WERI-Rb-1 (cell line): ENCODE measurements around the gene COL6A2.

Source experiments
- DNase-seq: peaks from one replicate; pipeline ENCODE4 v3.0.0-alpha.2; 2020
- H3K27ac ChIP-seq: fragments of 250-450 bp; sonication (Bioruptor Pico); 2 replicates; pipeline ENCODE4 v1.5.1; 2020; ENCODE audit warnings: mild to moderate bottlenecking, moderate library complexity
- H3K27me3 ChIP-seq: fragments of 250-450 bp; sonication (Bioruptor Pico); 2 replicates; pipeline ENCODE4 v1.5.1; 2021; ENCODE audit warnings: mild to moderate bottlenecking, low read depth, moderate library complexity; ENCODE audit not compliant: insufficient read depth, severe bottlenecking
- H3K36me3 ChIP-seq: fragments of 250-450 bp; sonication (Bioruptor Pico); 2 replicates; pipeline ENCODE4 v1.5.1; 2020; ENCODE audit warnings: mild to moderate bottlenecking, moderate library complexity
- H3K4me3 ChIP-seq: 2 replicates; pipeline ENCODE4 v1.5.1; 2011; ENCODE audit warnings: low read depth, mild to moderate bottlenecking, control low read depth, low read length
- H3K9me3 ChIP-seq: fragments of 250-450 bp; sonication (Bioruptor Pico); 2 replicates; pipeline ENCODE4 v1.5.1; 2021; ENCODE audit warnings: mild to moderate bottlenecking, moderate library complexity; ENCODE audit not compliant: severe bottlenecking
- TF ChIP-seq, protein P1 (sequence below): IDR thresholded peaks from 2 replicates; pipeline ENCODE4 v1.5.1; 2011; ENCODE audit warnings: low read depth, mild to moderate bottlenecking, control low read depth, inconsistent platforms, low read length

The COL6A2 gene

DNA sequence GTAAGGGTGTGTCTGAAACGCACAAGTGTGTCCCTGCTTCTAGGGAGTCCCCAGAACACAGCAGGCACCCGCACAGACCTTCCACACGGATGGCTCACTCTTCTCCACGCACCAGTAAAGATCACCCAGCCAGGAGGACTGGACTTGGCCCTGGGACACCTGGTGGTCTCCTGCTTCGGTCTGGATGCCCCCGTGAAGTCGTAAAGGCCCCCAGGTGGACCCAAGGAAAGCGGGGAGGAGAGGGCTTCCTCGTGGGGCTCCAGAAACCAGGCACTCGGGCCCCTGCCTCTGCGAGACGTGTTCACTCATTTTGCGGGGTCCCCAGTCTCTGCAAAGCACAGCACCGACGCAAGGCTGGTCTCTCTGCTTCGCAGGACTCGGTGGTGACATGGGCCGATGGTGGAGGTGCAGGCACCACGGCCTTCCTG lies 20.2 kb upstream of the COL6A2 start:
- Histone ChIP-seq H3K9me3 (no peaks in the 10 kb centered on the region), H3K27me3 (no peaks in the 10 kb centered on the region), H3K4me3 (no peak overlapping the region), H3K27ac (no peak overlapping the region), H3K36me3 (no peaks in the 10 kb centered on the region)
- TF ChIP-seq, protein P1, sequence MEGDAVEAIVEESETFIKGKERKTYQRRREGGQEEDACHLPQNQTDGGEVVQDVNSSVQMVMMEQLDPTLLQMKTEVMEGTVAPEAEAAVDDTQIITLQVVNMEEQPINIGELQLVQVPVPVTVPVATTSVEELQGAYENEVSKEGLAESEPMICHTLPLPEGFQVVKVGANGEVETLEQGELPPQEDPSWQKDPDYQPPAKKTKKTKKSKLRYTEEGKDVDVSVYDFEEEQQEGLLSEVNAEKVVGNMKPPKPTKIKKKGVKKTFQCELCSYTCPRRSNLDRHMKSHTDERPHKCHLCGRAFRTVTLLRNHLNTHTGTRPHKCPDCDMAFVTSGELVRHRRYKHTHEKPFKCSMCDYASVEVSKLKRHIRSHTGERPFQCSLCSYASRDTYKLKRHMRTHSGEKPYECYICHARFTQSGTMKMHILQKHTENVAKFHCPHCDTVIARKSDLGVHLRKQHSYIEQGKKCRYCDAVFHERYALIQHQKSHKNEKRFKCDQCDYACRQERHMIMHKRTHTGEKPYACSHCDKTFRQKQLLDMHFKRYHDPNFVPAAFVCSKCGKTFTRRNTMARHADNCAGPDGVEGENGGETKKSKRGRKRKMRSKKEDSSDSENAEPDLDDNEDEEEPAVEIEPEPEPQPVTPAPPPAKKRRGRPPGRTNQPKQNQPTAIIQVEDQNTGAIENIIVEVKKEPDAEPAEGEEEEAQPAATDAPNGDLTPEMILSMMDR = no peak
- DNase-seq = peak; percentile 7

DNA sequence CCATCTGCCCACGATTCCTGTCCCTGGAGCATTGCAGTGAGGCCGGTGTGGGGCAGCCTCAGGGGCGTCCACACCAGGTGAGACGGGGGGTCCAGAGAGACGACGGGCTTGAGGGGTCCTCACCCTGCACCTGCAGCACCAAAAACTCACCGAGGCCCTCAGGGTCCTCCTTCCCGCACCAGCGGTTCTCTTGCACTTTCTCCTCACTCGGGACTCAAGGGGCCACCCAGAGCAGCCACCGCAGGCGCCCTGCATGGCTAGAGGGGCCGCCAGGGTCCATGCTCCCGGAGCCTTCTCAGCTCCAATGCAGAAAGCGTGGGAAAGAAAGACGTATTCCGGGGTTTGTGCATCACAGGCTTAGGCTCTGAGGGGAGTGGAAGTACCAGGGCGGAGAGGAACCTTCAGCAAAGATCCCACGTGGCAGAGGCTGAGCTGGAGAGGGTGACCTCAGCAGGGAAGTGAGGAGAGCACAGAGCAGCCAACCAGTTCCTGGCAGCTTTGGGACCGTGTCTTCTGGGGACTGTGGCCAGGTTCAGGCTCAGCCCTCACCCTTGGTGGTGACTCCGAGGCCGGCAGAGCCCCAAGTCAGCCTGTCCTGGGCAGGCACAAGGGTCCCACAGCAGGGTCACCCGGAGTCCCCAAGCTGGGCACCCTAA lies 19.5 kb upstream of the COL6A2 start:
- TF ChIP-seq, protein P1 = no peak
- no peak overlapping the region for H3K4me3 ChIP-seq
- H3K27me3 ChIP-seq = no peaks in the 10 kb centered on the region
- H3K9me3 ChIP-seq = no peaks in the 10 kb centered on the region
- H3K27ac ChIP-seq = no peak overlapping the region
- no peaks in the 10 kb centered on the region for H3K36me3 ChIP-seq
- DNase-seq = peak; percentile 6

DNA sequence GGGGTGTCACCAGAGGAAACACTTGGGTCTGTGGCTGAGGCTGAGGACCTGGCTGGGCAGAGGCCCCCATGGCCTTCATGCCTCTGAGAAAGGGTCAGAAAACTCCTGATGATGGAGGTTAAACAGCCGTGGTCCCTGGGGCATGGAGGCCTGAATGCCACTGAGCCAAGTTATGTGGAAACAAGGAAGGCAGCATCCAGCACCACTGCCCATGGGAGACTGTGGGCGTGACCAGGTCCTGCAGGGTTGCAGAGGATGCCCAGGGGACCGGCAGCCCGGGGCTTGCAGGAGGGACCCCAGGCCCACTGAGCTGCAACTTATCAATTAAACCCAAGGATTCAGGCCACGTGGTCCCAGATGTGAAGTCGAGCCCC lies 18.9 kb upstream of the COL6A2 start:
- Histone ChIP-seq H3K4me3 (no peak overlapping the region), H3K27me3 (no peaks in the 10 kb centered on the region), H3K27ac (no peak overlapping the region), H3K36me3 (no peaks in the 10 kb centered on the region), H3K9me3 (no peaks in the 10 kb centered on the region)
- TF ChIP-seq, protein P1 = no peak
- DNase-seq = no peak

DNA sequence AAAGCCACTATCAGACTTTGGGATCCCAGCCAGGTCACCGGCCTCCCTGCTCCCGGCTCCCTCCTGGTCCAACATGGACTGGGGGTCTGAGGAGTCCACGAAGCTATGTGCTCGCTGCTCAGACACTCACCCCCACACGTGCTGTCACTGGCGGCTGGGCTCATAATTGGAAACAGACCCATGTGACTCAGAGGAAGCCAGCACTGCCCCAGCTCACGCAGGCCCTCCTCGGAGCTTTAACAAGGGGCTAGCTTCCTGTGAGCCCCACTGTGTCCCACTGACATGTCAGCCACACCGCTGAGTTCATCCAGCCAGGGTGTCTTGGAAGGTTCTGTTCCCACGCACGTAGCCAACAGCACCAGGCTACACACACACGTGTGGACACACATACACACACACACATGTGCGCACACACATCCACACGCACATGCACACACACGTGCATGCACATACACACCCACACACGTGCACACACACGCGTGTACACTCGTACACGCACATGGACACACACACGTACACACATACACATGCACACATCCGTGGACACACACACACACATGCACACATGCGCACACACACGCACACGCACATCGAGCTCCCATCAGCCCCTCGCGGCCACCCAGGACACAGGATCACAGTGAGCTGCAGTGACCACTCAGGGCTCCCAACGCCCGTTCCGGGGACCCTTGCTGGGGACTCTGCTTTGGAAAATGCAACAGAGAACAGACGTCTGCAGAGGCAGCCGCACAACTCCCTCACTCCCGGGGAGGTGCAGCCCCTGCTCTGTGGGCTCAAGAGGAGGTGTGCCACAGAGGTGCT lies 18.4 kb upstream of the COL6A2 start:
- H3K4me3 ChIP-seq = no peak overlapping the region
- peak; percentile 5 for DNase-seq
- H3K36me3 ChIP-seq = no peaks in the 10 kb centered on the region
- no peaks in the 10 kb centered on the region for H3K9me3 ChIP-seq
- TF ChIP-seq, protein P1 = no peak
- no peaks in the 10 kb centered on the region for H3K27me3 ChIP-seq
- H3K27ac ChIP-seq = no peak overlapping the region

DNA sequence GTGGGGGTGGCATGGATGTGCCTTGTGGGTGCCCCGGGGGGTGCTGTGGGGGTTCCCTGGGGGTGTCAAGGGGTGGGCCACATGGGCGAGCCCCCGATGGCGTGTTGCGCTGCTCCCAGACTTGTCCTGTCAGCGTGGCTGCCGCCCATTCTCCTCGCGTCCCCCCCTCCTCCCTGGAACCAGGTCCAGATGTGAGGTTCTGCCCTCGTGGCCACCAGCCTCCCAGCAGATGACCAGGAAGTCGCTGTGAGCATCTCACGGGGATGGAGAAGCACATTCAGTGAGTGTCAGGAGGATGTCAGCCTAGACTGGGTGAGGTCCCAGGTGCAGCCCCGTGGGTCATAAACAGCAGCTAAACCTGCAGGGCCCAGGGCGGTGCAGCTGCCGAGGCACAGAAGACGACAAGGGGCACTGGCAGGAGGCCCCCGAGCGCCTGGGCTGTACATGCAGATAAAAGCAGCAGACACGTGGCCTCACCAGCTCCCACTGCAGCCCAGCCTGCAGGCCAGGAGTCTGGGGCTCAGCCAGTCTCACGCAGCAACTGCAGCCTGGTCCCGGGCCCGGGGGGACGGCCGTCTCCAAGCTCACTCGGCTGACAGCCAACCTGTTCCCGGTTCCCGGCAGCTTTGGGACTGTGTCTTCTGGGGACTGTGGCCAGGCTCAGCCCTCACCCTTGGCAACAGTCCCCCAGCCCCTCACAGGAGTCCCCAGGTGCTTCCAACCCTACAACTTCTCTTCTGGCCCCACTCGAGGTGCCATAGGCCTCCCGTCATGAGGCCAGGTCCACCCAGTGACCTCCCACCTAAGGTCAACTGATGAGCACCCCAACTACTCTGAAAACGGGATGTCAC lies 17.5 kb upstream of the COL6A2 start:
- TF ChIP-seq, protein P1 = no peak
- Histone ChIP-seq H3K4me3 (no peak overlapping the region), H3K27ac (no peak overlapping the region), H3K36me3 (no peaks in the 10 kb centered on the region), H3K27me3 (no peaks in the 10 kb centered on the region), H3K9me3 (no peaks in the 10 kb centered on the region)
- DNase-seq = no peak
